ENCODE data around the gene ZBED3. TPM values are rescaled to one million over a fixed set of nuclear protein-coding genes. Genes with fewer than 3 reads are reported as not detected.

The ZBED3 gene
- total RNA-seq, 1 experiment from 2014 or later = 6.8 TPM

DNA sequence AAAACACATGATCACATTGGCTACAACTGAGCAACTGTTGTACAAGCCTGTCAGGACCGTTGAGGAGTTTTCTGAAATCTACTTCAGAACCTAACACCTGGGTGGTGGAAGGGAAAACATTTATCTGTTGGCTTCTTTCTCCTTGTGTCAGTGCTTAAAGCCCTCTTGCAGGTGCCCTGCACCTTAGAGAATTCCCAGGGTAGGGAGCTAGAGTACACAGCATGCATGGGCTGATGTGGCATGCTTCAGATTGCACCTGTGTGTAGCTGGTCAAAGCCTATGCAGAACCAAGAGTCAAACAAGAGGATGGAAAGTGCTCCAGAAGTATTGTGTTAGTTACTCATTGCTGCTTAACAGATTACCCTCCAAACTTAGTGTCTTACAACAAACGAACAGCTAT is 33.6 kb upstream of the ZBED3 start:
- TF ChIP-seq TCF7L2 (IDR thresholded peaks at IDR 0.05; ENCODE audit: low read depth, low read length) (no peak), POLR2AphosphoS5 (IDR thresholded peaks at IDR 0.05; ENCODE audit: low read depth, low read length) (no peak)
- TF ChIP-seq, protein P1, sequence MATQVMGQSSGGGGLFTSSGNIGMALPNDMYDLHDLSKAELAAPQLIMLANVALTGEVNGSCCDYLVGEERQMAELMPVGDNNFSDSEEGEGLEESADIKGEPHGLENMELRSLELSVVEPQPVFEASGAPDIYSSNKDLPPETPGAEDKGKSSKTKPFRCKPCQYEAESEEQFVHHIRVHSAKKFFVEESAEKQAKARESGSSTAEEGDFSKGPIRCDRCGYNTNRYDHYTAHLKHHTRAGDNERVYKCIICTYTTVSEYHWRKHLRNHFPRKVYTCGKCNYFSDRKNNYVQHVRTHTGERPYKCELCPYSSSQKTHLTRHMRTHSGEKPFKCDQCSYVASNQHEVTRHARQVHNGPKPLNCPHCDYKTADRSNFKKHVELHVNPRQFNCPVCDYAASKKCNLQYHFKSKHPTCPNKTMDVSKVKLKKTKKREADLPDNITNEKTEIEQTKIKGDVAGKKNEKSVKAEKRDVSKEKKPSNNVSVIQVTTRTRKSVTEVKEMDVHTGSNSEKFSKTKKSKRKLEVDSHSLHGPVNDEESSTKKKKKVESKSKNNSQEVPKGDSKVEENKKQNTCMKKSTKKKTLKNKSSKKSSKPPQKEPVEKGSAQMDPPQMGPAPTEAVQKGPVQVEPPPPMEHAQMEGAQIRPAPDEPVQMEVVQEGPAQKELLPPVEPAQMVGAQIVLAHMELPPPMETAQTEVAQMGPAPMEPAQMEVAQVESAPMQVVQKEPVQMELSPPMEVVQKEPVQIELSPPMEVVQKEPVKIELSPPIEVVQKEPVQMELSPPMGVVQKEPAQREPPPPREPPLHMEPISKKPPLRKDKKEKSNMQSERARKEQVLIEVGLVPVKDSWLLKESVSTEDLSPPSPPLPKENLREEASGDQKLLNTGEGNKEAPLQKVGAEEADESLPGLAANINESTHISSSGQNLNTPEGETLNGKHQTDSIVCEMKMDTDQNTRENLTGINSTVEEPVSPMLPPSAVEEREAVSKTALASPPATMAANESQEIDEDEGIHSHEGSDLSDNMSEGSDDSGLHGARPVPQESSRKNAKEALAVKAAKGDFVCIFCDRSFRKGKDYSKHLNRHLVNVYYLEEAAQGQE (IDR thresholded peaks at IDR 0.05; ENCODE audit: insufficient read depth in 1 of 2, low read depth in 2 of 2, low read length in 1 of 2) = no peak
- TF ChIP-seq, protein P2, sequence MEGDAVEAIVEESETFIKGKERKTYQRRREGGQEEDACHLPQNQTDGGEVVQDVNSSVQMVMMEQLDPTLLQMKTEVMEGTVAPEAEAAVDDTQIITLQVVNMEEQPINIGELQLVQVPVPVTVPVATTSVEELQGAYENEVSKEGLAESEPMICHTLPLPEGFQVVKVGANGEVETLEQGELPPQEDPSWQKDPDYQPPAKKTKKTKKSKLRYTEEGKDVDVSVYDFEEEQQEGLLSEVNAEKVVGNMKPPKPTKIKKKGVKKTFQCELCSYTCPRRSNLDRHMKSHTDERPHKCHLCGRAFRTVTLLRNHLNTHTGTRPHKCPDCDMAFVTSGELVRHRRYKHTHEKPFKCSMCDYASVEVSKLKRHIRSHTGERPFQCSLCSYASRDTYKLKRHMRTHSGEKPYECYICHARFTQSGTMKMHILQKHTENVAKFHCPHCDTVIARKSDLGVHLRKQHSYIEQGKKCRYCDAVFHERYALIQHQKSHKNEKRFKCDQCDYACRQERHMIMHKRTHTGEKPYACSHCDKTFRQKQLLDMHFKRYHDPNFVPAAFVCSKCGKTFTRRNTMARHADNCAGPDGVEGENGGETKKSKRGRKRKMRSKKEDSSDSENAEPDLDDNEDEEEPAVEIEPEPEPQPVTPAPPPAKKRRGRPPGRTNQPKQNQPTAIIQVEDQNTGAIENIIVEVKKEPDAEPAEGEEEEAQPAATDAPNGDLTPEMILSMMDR (IDR thresholded peaks at IDR 0.05) = no peak
- H3K4me1 ChIP-seq (ENCODE audit: control insufficient read depth, insufficient read depth, low read length) = no peaks in the 10 kb centered on the region
- no peaks in the 10 kb centered on the region for H3K36me3 ChIP-seq (ENCODE audit: control insufficient read depth, insufficient read depth, low read length)
- ChIA-PET CTCF (no interaction called here), POLR2A (no interaction called here)
- H3K9me3 ChIP-seq (ENCODE audit: control insufficient read depth, insufficient read depth, low read depth, low read length) = no peaks in the 10 kb centered on the region
- no peak overlapping the region for H3K27ac ChIP-seq (ENCODE audit: low read length)
- ATAC-seq = no peak
- no peaks in the 10 kb centered on the region for H3K27me3 ChIP-seq (ENCODE audit: control insufficient read depth, insufficient read depth, low read length)
- in situ Hi-C loops (cut with HindIII; ENCODE audit: low pct_unique_long_range_greater_than_20kb, low sequenced_read_pairs) = no loop called here
- intact Hi-C loops (cut with micrococcal nuclease; ENCODE audit: unreplicated experiment) = no loop called here
- no peak overlapping the region for H3K4me3 ChIP-seq (ENCODE audit: low read depth in 2 of 2, low read length in 2 of 2)
- no TSS peak for BruUV-seq (replicated peaks)
- DNase-seq (ENCODE audit: low read depth, low spot score) = no peak

DNA sequence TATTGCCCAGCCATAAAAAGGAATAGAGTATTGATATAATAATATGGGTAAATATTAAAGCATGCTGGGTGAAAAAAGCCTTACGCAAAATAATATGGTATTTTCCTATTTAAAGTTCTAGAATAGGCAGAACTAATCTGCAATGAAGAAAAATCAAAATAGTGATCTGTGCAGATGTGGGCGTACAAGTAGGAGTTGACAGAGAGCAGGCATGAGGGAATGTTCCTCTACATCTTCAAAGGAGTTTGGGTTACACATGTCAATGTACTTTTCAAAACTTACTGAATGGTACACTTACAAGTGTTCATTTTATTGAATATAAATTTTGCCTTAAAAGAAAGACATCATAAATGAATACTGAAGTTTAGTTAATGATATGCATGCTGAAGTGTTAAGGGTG is 33.0 kb upstream of the ZBED3 start:
- no peaks in the 10 kb centered on the region for H3K27me3 ChIP-seq (ENCODE audit: control insufficient read depth, insufficient read depth, low read length)
- in situ Hi-C loops (cut with HindIII; ENCODE audit: low pct_unique_long_range_greater_than_20kb, low sequenced_read_pairs) = no loop called here
- H3K9me3 ChIP-seq (ENCODE audit: control insufficient read depth, insufficient read depth, low read depth, low read length) = no peaks in the 10 kb centered on the region
- TF ChIP-seq, protein P2 (IDR thresholded peaks at IDR 0.05) = no peak
- no peak for TF ChIP-seq SIN3A (IDR thresholded peaks at IDR 0.05; ENCODE audit: borderline replicate concordance, insufficient read depth, low read depth, low read length)
- TF ChIP-seq POLR2AphosphoS5 (IDR thresholded peaks at IDR 0.05; ENCODE audit: low read depth, low read length) = no peak
- TF ChIP-seq TCF7L2 (IDR thresholded peaks at IDR 0.05; ENCODE audit: low read depth, low read length) = no peak
- TF ChIP-seq, protein P1 (IDR thresholded peaks at IDR 0.05; ENCODE audit: insufficient read depth in 1 of 2, low read depth in 2 of 2, low read length in 1 of 2) = no peak
- no peaks in the 10 kb centered on the region for H3K4me1 ChIP-seq (ENCODE audit: control insufficient read depth, insufficient read depth, low read length)
- no peak for ATAC-seq
- CTCF ChIA-PET = no interaction called here
- BruUV-seq (replicated peaks) = no TSS peak
- intact Hi-C loops (cut with micrococcal nuclease; ENCODE audit: unreplicated experiment) = no loop called here
- POLR2A ChIA-PET = no interaction called here
- H3K4me3 ChIP-seq (ENCODE audit: low read depth in 2 of 2, low read length in 2 of 2) = no peak overlapping the region
- H3K36me3 ChIP-seq (ENCODE audit: control insufficient read depth, insufficient read depth, low read length) = no peaks in the 10 kb centered on the region
- no peak overlapping the region for H3K27ac ChIP-seq (ENCODE audit: low read length)
- DNase-seq (ENCODE audit: low read depth, low spot score) = no peak

All from Panc1 (cell line).